Stimulated activated CD8-positive, alpha-beta memory T cell treated with anti-CD3 and anti-CD28 coated beads, Interleukin-7, amount 100 ng/mL, for 24 hours (primary cell): ENCODE data around the gene FYTTD1.

Experiments used
- DNase-seq: peaks from one replicate; pipeline ENCODE4 v3.0.0-alpha.2; 2020; ENCODE audit warnings: low read depth

The FYTTD1 gene

GRCh38 chr3:197793247-197793646, 43.6 kb downstream of the FYTTD1 start:
- DNase-seq = no peak

DNA sequence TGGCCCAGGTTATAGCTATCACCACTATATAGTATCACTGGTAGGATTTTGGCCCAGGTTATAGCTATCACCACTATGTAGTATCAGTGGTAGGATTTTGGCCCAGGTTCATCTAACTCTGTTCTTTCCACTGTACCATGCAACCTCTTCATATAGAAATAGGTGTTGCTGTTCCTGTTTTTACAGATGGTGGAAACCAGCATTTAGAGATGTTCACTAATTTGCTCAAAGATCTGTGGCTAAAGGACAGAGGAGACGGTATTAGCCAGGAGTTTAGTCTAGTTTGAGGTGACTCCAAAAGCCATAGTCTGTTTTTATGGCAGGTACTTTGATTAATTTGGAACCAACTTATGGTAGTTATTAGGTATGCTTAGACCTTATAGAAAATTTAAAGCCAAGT, 44.4 kb downstream of the FYTTD1 start:
- no peak for DNase-seq

- no peak for DNase-seq
Measured at GRCh38 chr3:197795200-197795599, 45.5 kb downstream of the FYTTD1 start.

GRCh38 chr3:197796087-197796486, 46.4 kb downstream of the FYTTD1 start:
- DNase-seq = no peak

DNA sequence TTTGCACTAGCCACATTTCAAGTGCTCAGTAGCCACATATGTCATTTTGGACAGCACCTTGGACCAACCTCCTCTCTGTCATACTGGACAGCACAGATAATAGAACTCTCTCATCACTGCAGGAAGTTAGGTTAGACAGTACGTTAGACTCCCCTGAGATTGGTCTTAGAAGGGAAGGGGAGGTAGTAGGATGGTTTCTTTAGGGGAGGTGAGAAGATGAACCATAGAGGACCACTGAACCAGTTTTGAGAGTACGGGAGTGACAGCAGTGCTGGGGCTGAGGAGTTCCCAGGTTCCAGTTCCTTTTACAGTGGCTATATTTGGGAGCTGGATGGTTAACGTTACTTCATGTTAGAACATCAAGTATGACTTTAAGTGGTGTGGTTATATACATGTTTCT, 49.2 kb downstream of the FYTTD1 start:
- DNase-seq = no peak

DNA sequence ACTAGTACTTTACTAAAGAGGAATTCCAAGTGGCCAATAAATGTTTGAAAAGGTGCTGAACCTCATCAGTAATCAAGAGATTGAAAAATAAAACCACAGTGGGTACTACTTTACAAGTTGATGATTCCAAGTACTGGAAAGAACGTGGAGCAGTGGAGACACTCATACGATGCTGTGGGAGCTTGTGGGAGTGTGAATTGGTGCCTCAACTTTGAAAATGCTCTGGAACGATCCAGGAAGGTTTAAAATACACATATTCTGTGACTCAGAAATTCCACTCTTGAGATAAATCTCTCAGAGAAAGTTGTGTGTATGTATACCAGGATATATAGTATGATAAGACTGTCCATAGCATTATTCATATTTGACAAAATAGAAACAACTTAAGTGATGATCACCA, 50.7 kb downstream of the FYTTD1 start:
- DNase-seq = no peak

DNA sequence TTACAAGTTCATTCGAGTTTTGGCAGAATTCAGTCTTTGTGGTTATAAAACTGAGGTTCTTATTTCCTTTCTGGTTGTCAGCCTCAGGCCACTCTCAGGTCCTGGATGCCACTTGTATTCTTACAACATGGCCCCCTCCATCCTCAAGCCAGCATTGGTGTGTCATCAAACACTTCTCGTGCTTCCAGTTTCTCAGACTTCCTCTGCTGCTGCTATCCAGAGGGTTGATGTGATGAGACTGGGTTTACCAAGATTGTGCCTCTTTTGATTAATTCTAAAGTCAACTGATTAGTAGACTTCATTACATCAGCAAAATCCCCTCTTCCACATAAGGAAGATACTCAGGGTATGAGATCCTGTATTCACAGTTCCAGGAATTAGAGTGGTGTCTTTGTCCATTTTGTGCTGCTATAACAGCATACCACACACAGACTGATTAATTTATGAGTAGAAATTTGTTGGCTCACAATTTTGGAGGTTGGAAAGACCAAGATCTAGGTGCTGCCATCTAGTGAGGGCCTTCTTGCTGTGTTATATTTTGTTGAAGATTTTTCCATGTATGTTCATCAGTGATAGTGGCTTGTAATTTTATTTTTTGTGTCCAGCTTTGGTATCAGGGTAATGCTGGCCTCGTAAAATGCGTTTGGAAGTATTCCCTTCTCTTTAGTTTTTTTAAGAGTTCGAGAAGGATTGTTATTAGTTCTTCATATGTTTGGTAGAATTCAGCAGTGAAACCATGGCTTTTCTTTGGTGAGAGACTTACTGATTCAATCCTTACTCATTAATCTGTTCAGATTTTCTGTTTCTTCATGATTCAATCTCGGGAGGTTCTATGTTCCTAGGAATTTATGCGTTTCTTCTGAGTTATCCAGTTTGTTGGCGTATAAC, 52.5 kb downstream of the FYTTD1 start:
- DNase-seq = no peak

GRCh38 chr3:197802779-197803459, 53.2 kb downstream of the FYTTD1 start:
- DNase-seq = no peak

DNA sequence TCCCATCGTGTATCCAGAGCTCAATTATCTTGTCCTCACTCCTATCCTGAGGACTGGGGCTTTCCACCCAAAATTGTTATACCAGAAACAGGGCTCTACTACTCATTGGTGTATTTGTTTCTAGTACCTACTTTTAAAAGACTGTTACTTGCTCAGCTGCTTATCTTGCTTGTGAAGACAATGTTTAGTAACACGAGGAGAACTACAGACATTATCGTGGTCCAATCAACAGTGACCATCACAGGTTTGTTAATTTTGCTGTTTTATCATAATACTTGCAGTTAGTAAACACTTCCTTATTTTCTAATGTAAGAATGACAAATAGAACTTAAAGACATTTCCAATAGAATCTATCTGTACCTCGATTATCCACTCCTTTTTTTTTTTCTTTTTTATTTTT, 54.8 kb downstream of the FYTTD1 start:
- DNase-seq = no peak

DNA sequence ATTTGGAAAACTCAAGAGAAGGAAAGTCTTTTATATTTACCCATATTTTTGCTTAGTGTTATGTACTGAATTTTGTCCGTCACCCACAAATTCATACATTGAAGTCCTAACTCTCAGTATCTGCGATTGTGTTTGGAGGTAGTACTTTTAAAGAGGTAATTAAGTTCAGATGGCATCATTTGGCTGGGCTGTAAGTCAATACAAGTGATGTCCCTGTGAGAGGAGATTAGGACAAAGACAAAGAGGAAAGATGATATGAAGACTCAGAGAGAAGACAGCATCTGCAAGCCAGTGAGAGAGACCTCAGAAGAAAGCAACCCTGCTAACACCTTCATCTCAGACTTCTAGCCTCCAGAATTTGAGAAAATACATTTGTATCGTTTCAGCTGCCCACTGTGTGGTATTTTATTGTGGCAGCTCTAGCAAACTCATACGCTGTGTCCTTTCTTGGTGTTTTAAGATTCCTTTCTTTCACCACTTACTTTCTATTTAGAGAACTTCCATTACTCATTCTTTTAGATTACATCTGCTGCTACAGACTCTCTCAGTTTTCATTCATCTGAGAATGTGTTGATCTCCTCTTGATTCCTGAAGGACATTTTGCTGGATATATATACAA, 58.4 kb downstream of the FYTTD1 start:
- no peak for DNase-seq

GRCh38 chr3:197809356-197810020, 59.8 kb downstream of the FYTTD1 start:
- no peak for DNase-seq

DNA sequence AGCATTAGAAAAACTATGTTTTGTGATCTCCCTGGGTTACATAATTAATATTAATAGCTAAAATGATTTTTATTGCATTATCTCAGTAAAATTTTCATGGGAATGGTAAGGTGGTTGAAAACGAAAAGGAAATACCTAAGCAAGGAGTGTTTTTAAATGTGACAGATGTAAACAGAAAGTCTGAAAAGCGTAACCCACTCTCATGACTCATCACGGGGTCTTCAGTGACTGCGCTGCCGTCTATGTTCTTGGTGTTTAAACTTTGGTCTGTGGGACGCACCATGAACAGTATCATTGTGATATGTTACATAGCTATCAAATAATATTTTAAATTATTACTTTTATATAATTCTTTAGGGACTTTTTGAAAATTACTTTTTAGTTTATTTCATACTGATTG, 61.2 kb downstream of the FYTTD1 start:
- no peak for DNase-seq

DNA sequence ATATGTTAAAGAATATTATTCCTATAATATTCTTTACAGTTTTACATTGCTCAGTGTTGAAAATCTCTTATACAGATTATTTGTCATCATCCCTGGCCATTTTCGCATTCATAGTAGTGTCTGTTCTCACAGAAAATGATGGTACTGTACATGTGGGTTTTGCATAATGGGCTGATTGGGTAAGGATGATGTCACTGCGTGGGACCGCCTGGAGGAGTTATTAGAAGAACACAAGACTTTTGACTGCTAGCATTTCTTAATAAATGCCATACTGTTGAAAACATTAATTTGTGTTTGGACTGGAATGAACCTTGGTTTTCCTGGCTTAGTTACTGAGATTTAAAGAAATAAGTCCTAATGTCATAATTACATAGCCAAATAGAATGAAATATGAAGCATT, 61.7 kb downstream of the FYTTD1 start:
- no peak for DNase-seq

GRCh38 chr3:197814372-197814771, 64.7 kb downstream of the FYTTD1 start:
- no peak for DNase-seq

GRCh38 chr3:197820550-197821335, 71.1 kb downstream of the FYTTD1 start:
- DNase-seq = no peak

DNA sequence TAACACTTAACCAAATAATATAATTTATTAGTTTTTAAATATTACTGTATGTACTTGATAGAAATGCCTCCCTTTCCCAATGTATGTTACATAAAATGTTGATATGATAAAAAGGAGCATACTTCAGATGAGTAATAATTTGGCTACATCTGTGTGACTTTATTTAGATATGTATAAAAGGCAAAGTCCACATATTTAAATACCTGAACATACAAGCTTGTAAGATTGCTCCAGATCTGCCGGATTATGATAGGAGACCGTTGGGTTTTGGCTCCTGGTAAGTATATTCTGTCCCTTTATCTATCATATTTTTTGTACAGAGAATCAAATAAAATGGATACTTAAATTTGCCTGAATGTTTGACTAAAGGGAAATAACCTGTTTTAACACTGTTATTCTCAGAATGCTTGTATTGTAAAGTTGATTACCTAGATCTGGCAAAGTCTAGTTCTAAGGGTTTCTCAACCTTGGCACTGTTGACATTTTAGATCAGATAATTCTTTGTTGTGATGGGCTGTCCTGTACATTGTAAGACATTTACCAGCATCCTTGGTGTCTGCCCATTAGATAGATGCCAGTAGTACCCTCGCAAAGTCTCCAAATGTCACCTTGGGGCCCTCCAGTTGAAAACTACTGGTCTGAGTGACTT, 79.8 kb downstream of the FYTTD1 start:
- DNase-seq = no peak

GRCh38 chr3:197830308-197830966, 80.8 kb downstream of the FYTTD1 start:
- DNase-seq = no peak

GRCh38 chr3:197830967-197831313, 81.3 kb downstream of the FYTTD1 start:
- no peak for DNase-seq

DNA sequence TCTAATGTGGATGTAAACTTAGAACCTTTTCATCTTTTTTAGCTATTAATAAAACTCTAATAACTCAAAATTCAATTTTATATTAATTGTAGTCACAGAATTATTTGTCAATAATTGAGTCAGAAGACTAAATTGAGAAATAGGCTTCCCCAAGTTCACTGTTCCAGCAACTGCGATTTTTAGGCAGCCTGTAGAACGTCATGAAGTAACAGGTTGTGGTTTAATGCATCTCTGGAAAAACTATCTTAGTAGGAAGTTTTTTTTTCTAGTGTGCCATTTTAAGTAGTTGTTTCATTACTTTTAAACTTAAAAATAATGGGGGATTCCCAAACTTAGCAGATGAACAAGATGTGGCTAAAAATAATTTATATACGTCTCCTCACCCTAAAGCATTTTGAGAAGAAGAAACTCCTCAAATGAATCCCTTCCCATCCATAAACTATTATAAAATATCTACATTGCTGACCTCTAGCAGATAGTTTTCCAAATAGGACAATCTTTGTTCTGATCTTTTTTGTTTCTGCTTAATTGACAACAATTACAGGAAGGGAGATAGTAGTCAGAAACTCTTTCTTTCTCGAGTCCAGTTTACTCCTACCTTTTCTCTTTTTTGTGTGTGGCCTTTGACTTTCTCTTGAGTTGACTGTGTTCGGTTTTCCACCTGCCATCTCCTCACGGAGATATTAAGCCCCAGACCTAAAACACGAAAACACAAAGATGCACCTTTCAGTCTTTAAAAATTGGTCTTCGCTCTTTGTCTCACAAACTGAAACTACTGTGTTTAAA, 84.4 kb downstream of the FYTTD1 start:
- DNase-seq = no peak

DNA sequence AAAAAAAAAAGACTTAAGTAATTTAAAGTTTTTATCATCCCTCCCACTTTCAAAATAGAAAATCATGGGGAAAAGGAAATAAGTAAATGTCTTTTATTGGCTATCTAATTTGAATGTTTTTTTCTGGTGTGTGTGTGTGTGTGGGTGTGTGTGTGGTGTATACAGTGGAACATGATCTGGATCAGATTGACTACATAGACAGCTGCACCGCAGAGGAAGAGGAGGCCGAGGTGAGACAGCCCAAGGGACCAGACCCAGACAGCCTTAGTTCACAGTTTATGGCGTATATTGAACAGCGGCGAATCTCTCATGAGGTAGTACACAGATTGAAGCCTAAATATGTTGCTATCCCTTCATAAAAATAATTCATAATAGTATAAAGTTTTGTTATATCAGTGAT, 85.8 kb downstream of the FYTTD1 start:
- DNase-seq = no peak
